Measurements from ENCODE around the gene COX6B1.

DNA sequence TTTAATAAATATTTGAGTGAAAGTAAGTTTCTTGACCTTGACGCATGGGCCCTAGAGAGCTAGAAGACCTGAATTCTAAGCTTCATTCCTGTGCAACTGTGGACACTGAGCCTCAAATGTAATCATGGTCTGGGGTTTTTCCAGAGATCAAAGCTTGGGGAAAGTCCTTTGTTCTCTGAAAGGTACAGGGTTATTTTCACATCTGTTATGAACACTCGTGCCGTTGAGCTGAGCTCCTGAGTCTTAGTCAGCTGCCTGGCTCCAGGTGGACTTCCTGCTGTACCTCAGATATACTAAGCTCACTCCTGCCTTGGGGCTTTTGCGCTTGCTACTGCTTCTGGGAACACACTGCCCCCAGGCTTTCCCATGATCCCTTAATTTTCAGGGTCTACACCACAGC, 48.7 kb downstream of the COX6B1 start:
- TF ChIP-seq, protein P1, sequence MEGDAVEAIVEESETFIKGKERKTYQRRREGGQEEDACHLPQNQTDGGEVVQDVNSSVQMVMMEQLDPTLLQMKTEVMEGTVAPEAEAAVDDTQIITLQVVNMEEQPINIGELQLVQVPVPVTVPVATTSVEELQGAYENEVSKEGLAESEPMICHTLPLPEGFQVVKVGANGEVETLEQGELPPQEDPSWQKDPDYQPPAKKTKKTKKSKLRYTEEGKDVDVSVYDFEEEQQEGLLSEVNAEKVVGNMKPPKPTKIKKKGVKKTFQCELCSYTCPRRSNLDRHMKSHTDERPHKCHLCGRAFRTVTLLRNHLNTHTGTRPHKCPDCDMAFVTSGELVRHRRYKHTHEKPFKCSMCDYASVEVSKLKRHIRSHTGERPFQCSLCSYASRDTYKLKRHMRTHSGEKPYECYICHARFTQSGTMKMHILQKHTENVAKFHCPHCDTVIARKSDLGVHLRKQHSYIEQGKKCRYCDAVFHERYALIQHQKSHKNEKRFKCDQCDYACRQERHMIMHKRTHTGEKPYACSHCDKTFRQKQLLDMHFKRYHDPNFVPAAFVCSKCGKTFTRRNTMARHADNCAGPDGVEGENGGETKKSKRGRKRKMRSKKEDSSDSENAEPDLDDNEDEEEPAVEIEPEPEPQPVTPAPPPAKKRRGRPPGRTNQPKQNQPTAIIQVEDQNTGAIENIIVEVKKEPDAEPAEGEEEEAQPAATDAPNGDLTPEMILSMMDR (IDR thresholded peaks at IDR 0.05): no peak
- TF ChIP-seq POLR2A (IDR thresholded peaks at IDR 0.05): no peak
